Measurements from ENCODE around the gene GLDN.

DNA sequence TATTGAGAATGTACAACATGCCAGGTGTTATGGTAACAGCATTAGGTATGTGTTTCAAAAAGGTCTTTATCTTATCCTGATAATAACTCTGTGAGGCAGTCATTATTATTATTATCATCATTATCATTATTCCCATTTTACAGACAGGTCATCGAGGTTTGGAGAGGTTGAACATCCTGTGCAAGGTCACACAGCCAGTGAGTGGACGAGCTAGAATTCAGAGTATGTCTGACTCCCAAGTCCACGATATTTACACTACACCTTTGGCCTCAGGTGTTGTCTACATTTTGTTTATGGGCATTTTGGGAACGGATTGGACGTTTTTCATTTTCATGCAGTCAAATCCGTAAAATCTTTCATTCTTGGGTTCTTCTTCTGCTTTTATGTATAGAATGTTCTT is 24.0 kb downstream of the GLDN start:
- TF ChIP-seq, protein P1, sequence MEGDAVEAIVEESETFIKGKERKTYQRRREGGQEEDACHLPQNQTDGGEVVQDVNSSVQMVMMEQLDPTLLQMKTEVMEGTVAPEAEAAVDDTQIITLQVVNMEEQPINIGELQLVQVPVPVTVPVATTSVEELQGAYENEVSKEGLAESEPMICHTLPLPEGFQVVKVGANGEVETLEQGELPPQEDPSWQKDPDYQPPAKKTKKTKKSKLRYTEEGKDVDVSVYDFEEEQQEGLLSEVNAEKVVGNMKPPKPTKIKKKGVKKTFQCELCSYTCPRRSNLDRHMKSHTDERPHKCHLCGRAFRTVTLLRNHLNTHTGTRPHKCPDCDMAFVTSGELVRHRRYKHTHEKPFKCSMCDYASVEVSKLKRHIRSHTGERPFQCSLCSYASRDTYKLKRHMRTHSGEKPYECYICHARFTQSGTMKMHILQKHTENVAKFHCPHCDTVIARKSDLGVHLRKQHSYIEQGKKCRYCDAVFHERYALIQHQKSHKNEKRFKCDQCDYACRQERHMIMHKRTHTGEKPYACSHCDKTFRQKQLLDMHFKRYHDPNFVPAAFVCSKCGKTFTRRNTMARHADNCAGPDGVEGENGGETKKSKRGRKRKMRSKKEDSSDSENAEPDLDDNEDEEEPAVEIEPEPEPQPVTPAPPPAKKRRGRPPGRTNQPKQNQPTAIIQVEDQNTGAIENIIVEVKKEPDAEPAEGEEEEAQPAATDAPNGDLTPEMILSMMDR (IDR thresholded peaks at IDR 0.05): no peak
- no peak for TF ChIP-seq POLR2AphosphoS5 (IDR thresholded peaks at IDR 0.05)

All from prostate gland (tissue), 2 donors.